Measurements from ENCODE around the gene NADK. TPM values are rescaled to one million over a fixed set of nuclear protein-coding genes. Genes with fewer than 3 reads are reported as not detected.

Gene NADK
- total and polyA plus RNA-seq, 10 of the 15 experiments (the other 5 are each of a cell fraction or from before 2014, with no cell fraction given) = 1.1 to 93.2 (median 46.9) TPM

DNA sequence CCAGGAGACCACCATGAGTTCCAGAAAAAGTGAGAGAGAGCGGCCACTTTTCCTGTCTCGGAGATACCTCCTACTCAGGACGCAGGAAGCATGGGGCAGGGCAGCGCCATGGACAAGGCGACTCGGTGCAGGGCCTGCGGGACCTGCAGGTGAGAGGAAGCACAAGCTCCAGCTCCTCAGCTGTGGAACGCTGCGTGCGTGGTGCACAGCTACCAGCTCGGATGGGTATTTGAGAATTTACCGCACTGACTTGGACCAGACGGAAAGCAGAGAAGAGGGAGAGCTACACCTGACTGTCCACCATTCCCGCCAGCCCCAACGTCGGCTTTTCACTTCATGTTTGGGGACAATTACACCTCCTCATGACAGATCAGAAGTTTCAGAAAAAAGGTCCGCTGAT is 45.9 kb downstream of the NADK start:
- in situ Hi-C loops (cut with MboI) = no loop called here
- DNase-seq (ENCODE audit: low read depth, low spot score) (no peak), FAIRE-seq (no peak), ATAC-seq (no peak)
- no peak overlapping the region for H3K4me2 ChIP-seq (ENCODE audit: control insufficient read depth, insufficient read depth)
- WGBS (ENCODE audit: insufficient coverage, insufficient replicate concordance, low lambda C conversion rate, missing lambda C conversion rate) = over 99% methylated on average over 17 of the region's 17 CpGs
- SMC1A ChIA-PET (ENCODE audit: uncharacterized antibody, unreplicated experiment) = interaction anchor here (0.6 kb wide), 2 partner anchors 10 to 78 kb away, joined by 3 read pairs; no protein-coding TSS in a partner anchor
- no peaks in the 10 kb centered on the region for H3K27me3 ChIP-seq (replicated peaks in 1 of 2; ENCODE audit: control insufficient read depth in 2 of 2, insufficient read depth in 2 of 2, low read length in 1 of 2)
- CTCF ChIA-PET = no interaction called here
- intact Hi-C loops (cut with micrococcal nuclease; ENCODE audit: unreplicated experiment) = no loop called here
- no TSS peak for BruUV-seq (replicated peaks)
- no peak overlapping the region for H3K4me3 ChIP-seq
- H3K9ac ChIP-seq (ENCODE audit: control insufficient read depth, insufficient read depth, low read length) = no peak overlapping the region
- no peaks in the 10 kb centered on the region for H3K4me1 ChIP-seq (ENCODE audit: control insufficient read depth, insufficient read depth, low read length)
- RAD21 ChIA-PET (ENCODE audit: unreplicated experiment) = no interaction called here
- H2AFZ ChIP-seq (ENCODE audit: control insufficient read depth, low read depth, low read length) = no peak overlapping the region
- no peaks in the 10 kb centered on the region for H3K79me2 ChIP-seq (ENCODE audit: control insufficient read depth, insufficient read depth, low read length)
- TF ChIP-seq, protein P1, sequence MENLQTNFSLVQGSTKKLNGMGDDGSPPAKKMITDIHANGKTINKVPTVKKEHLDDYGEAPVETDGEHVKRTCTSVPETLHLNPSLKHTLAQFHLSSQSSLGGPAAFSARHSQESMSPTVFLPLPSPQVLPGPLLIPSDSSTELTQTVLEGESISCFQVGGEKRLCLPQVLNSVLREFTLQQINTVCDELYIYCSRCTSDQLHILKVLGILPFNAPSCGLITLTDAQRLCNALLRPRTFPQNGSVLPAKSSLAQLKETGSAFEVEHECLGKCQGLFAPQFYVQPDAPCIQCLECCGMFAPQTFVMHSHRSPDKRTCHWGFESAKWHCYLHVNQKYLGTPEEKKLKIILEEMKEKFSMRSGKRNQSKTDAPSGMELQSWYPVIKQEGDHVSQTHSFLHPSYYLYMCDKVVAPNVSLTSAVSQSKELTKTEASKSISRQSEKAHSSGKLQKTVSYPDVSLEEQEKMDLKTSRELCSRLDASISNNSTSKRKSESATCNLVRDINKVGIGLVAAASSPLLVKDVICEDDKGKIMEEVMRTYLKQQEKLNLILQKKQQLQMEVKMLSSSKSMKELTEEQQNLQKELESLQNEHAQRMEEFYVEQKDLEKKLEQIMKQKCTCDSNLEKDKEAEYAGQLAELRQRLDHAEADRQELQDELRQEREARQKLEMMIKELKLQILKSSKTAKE (IDR thresholded peaks at IDR 0.05; ENCODE audit: low read depth, poor library complexity, severe bottlenecking) = no peak
- TF ChIP-seq HDAC6 (IDR thresholded peaks at IDR 0.05; ENCODE audit: unreplicated experiment) = no peak
- no peak for TF ChIP-seq ZNF274 (IDR thresholded peaks at IDR 0.05; ENCODE audit: insufficient read depth, insufficient read length)
- no peaks in the 10 kb centered on the region for H4K20me1 ChIP-seq (ENCODE audit: control insufficient read depth, insufficient read depth)
- no peaks in the 10 kb centered on the region for H3K9me3 ChIP-seq (replicated peaks; ENCODE audit: control insufficient read depth, insufficient read depth, low read length)
- H3K36me3 ChIP-seq (ENCODE audit: control insufficient read depth in 2 of 2, insufficient read depth in 2 of 2, low read length in 1 of 2) = peaks cover 0 to 1% of the 10 kb centered on the region in 2 experiments; a peak in 1 of 4 replicates
- POLR2A ChIA-PET = interaction anchor here (0.6 kb wide), 1 partner anchor 88 kb away, joined by 4 read pairs; no protein-coding TSS in a partner anchor
- H3K27ac ChIP-seq (ENCODE audit: control insufficient read depth, insufficient read depth) = no peak overlapping the region

DNA sequence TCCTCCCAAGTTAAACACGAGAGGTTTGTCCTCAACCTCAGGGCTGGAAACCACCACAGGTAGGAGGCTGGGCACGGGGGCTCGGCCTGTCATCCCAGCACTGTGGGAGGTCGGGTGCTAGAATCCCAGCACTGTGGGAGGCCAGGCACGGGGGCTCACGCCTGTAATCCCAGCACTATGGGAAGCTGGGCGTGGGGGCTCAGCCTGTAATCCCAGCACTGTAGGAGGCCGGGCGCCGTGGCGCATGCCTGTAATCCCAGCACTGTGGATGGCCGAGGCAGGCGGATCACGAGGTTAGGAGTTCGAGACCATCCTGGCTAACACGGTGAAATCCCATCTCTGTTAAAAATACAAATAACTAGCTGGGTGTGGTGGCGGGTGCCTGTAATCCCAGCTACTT is 47.4 kb downstream of the NADK start:
- H3K4me2 ChIP-seq (ENCODE audit: control insufficient read depth, insufficient read depth) = no peak overlapping the region
- H4K20me1 ChIP-seq (ENCODE audit: control insufficient read depth, insufficient read depth) = no peaks in the 10 kb centered on the region
- DNase-seq (ENCODE audit: low read depth, low spot score) (no peak), FAIRE-seq (no peak), ATAC-seq (no peak)
- no peak overlapping the region for H3K27ac ChIP-seq (ENCODE audit: control insufficient read depth, insufficient read depth)
- no peak overlapping the region for H3K9ac ChIP-seq (ENCODE audit: control insufficient read depth, insufficient read depth, low read length)
- in situ Hi-C loops (cut with MboI) (no loop called here), intact Hi-C loops (cut with micrococcal nuclease; ENCODE audit: unreplicated experiment) (no loop called here)
- peaks cover 0 to 1% of the 10 kb centered on the region in 2 experiments; a peak in 1 of 4 replicates for H3K36me3 ChIP-seq (ENCODE audit: control insufficient read depth in 2 of 2, insufficient read depth in 2 of 2, low read length in 1 of 2)
- POLR2A ChIA-PET = interaction anchor here (0.6 to 0.7 kb wide), 2 partner anchors 46 to 159 kb away, joined by 4 to 5 read pairs; no protein-coding TSS in a partner anchor
- 95% methylated on average over 17 of the region's 17 CpGs for WGBS (ENCODE audit: insufficient coverage, insufficient replicate concordance, low lambda C conversion rate, missing lambda C conversion rate)
- H2AFZ ChIP-seq (ENCODE audit: control insufficient read depth, low read depth, low read length) = no peak overlapping the region
- no TSS peak for BruUV-seq (replicated peaks)
- CTCF ChIA-PET = no interaction called here
- H3K4me3 ChIP-seq = no peak overlapping the region
- no peaks in the 10 kb centered on the region for H3K4me1 ChIP-seq (ENCODE audit: control insufficient read depth, insufficient read depth, low read length)
- H3K9me3 ChIP-seq (replicated peaks; ENCODE audit: control insufficient read depth, insufficient read depth, low read length) = no peaks in the 10 kb centered on the region
- RAD21 ChIA-PET (ENCODE audit: unreplicated experiment) = no interaction called here
- SMC1A ChIA-PET (ENCODE audit: uncharacterized antibody, unreplicated experiment) = no interaction called here
- no peaks in the 10 kb centered on the region for H3K79me2 ChIP-seq (ENCODE audit: control insufficient read depth, insufficient read depth, low read length)
- H3K27me3 ChIP-seq (replicated peaks in 1 of 2; ENCODE audit: control insufficient read depth in 2 of 2, insufficient read depth in 2 of 2, low read length in 1 of 2) = no peaks in the 10 kb centered on the region
- TF ChIP-seq, protein P2, sequence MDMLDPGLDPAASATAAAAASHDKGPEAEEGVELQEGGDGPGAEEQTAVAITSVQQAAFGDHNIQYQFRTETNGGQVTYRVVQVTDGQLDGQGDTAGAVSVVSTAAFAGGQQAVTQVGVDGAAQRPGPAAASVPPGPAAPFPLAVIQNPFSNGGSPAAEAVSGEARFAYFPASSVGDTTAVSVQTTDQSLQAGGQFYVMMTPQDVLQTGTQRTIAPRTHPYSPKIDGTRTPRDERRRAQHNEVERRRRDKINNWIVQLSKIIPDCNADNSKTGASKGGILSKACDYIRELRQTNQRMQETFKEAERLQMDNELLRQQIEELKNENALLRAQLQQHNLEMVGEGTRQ (IDR thresholded peaks at IDR 0.05; ENCODE audit: borderline replicate concordance, low read depth, low read length) = no peak
- TF ChIP-seq HDAC2 (IDR thresholded peaks at IDR 0.05) (no peak), SIN3A (IDR thresholded peaks at IDR 0.05; ENCODE audit: low read depth, low read length) (no peak), POLR2A (IDR thresholded peaks at IDR 0.05; ENCODE audit: low read depth, low read length) (no peak), CREM (IDR thresholded peaks at IDR 0.05; ENCODE audit: low read depth) (no peak), CEBPB (IDR thresholded peaks at IDR 0.05; ENCODE audit: borderline replicate concordance in 1 of 2, low read depth in 2 of 2, low read length in 2 of 2) (no peak), TBL1XR1 (IDR thresholded peaks at IDR 0.05; ENCODE audit: low read depth, low read length) (no peak), NFXL1 (IDR thresholded peaks at IDR 0.05; ENCODE audit: borderline replicate concordance) (no peak)
- TF ChIP-seq, protein P3, sequence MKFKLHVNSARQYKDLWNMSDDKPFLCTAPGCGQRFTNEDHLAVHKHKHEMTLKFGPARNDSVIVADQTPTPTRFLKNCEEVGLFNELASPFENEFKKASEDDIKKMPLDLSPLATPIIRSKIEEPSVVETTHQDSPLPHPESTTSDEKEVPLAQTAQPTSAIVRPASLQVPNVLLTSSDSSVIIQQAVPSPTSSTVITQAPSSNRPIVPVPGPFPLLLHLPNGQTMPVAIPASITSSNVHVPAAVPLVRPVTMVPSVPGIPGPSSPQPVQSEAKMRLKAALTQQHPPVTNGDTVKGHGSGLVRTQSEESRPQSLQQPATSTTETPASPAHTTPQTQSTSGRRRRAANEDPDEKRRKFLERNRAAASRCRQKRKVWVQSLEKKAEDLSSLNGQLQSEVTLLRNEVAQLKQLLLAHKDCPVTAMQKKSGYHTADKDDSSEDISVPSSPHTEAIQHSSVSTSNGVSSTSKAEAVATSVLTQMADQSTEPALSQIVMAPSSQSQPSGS (IDR thresholded peaks at IDR 0.05; ENCODE audit: low read length) = no peak
